Psoas muscle (tissue), 8 donors: ENCODE results near the gene WAPL. TPM values are rescaled to one million over a fixed set of nuclear protein-coding genes. Genes with fewer than 3 reads are reported as not detected.

ENCODE experiments used
- ATAC-seq, 4 donors: fragments of 200-7000 bp; cut with Tn5 transposase; one replicate each; pipeline ENCODE4 v1.9.1; 2020; ENCODE audit warnings: moderate library complexity in 3 of 4, mild to moderate bottlenecking in 2 of 4
- DNase-seq, 2 donors: peaks; one replicate each; pipeline ENCODE4 v3.0.0-alpha.2; 2020
- H3K27ac ChIP-seq: fragments of 200-600 bp; one replicate; pipeline ENCODE4 v1.8.0; 2022
- H3K27me3 ChIP-seq, 3 donors: fragments of 200-600 bp in 1 of 3; one replicate each; pipeline versions ENCODE4 v1.6.1 to v1.8.0; 2013 to 2022; ENCODE audit warnings: low read length in 2 of 3, mild to moderate bottlenecking in 2 of 3, moderate library complexity in 1 of 3; ENCODE audit not compliant: insufficient read depth in 3 of 3
- H3K36me3 ChIP-seq, 2 donors: fragments of 200-600 bp in 1 of 2; one replicate each; pipeline versions ENCODE4 v1.6.1 to v1.8.0; 2013 to 2022; ENCODE audit warnings: low read depth in 1 of 2, mild to moderate bottlenecking in 1 of 2, moderate library complexity in 1 of 2; ENCODE audit not compliant: insufficient read depth in 1 of 2
- H3K4me1 ChIP-seq: fragments of 200-600 bp; one replicate; pipeline ENCODE4 v1.8.0; 2022
- H3K4me3 ChIP-seq: fragments of 200-600 bp; one replicate; pipeline ENCODE4 v1.8.0; 2022; ENCODE audit warnings: mild to moderate bottlenecking
- H3K9me3 ChIP-seq: fragments of 200-600 bp; one replicate; pipeline ENCODE4 v1.8.0; 2022
- CTCF ChIP-seq: fragments of 200-600 bp; IDR thresholded peaks from one replicate; pipeline ENCODE4 v1.8.0; 2022; ENCODE audit warnings: antibody characterized with exemption
- whole genome bisulfite sequencing, 3 donors: extraction: QIAGEN DNeasy Blood & Tissue Kit; methylation state at CpG; one replicate each; pipeline versions ENCODE4 v1.1.6 to v1.1.7; 2013; 5-methylcytosine and 5-hydroxymethylcytosine counted together
- intact Hi-C, 2 donors: fragments of 100-400 bp; cut with DNase I; formaldehyde crosslinking; loops; one replicate each; pipeline versions ENCODE4 v1.11.0 to v1.14.2; 2022
- polyA plus RNA-seq, 3 donors: library from polyadenylated mRNA; stranded (reverse); fragments of 200-250 nt; gene quantifications; one replicate each; pipeline ENCODE4 v1.2.3, GENCODE V29; 2013
- total RNA-seq, 4 donors: library from RNA; stranded (reverse); fragmentation: NEBNext Ultra II Directional in 2 of 4; extraction: Animal tissue kit (Norgen Biotek cat#: 25700) in 2 of 4; gene quantifications; one replicate each; pipeline versions ENCODE4 v1.2.1 to v1.2.4, GENCODE V29; 2021 to 2023
- donor health status: healthy with polysubstance abuse.
- donor health status: DM: no; HTN: no; CAD: no; lungs with moderate emphysema.
- donor health status: Bipolar disorder and iron deficiency.
- donor health status: healthy.
- donor health status: DM: yes; HTN: yes; CAD: no.
- donor health status: DM: no; HTN: no; CAD: no.
- donor health status: DM: no; HTN: no; CAD: no.
- donor health status: DM: yes; HTN: yes; CAD: no.

WAPL gene
- total and polyA plus RNA-seq, 7 donors, result 20.0 to 63.7 (median 38.0) TPM

DNA sequence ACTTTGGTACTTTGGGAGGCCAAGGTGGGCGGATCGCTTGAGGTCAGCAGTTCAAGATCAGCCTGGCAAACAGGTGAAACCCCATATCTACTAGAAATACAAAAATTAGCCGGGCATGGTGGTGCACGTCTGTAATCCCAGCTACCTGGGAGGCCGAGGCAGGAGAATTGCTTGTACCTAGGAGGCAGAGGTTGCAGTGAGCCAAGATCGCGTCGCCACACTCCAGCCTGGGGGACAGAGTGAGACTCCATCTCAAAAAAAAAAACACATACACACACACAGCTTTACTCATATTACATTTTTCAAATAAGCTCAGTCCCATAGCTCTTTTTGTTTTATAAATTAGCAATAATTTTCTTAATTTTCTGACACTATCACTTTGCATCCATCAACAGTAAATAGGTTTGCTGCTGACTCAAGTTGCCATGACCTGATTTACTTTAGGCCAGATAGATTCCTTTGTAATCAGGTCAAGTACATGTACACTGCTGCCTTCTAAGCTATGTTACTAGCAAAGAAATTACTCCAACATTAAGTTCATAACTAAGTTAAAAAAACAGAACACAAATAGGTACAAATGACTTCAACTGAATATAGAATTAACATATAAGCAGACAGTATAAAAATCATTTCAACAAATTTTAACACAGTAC lies 31.5 kb downstream of the WAPL start:
- H3K9me3 ChIP-seq, result no peaks in the 10 kb centered on the region
- ATAC-seq (peak in 3 of 4 donors; percentile 42 to 68 (median 57)), DNase-seq (no peak)
- H3K36me3 ChIP-seq, result peaks cover 0 to 27% of the 10 kb centered on the region in 2 donors
- WGBS, 3 donors, result 87 to 96% (median 92%) methylated on average over 8 of the region's 8 CpGs
- H3K4me1 ChIP-seq, result peaks cover 31% of the 10 kb centered on the region
- intact Hi-C loops, result no loop called here
- H3K27me3 ChIP-seq, result no peaks in the 10 kb centered on the region
- no peak overlapping the region for H3K4me3 ChIP-seq
- peak overlapping the region; percentile 3 for H3K27ac ChIP-seq
- no peak for TF ChIP-seq CTCF

DNA sequence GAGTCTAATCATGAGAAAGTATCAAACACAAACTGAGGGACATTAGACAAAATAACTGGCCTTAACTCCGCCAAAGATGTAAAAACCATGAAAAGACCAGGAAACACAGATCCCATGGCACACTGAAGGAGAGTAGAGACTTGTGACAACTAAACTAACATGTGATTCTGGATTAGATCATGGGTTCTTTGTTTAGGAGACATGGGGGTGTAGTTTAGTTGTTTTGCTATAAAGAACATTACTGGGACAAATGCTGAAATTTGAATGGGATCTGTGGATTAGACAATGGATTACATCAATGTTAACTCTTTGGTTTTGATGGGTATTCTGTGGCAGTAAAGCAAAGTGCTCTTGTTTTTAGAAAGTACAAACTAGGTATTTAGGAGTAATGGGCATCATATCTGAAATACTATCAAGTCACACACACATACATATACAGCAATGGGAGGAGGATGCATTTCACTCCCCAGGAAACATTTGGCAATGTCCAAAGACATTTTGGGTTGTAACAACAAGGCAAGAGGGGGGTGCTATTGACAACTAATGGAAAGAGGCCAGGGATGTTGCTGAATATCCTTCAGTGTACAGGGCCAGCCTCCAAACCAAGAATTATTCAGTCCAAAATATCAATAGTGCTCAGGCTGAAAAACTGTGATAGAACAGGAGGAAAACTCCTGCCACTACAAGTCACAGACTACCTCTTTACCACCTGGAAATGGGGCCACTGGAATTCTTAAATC lies 32.4 kb downstream of the WAPL start:
- Histone ChIP-seq H3K27me3 (no peaks in the 10 kb centered on the region), H3K4me1 (peaks cover 31% of the 10 kb centered on the region), H3K4me3 (no peak overlapping the region), H3K9me3 (no peaks in the 10 kb centered on the region), H3K27ac (no peak overlapping the region), H3K36me3 (peaks cover 0 to 24% of the 10 kb centered on the region in 2 donors)
- ATAC-seq, result no peak
- intact Hi-C loops, result no loop called here
- TF ChIP-seq CTCF, result no peak
- WGBS, 3 donors, result 91 to 96% (median 95%) methylated on average over 1 of the region's 1 CpG
- DNase-seq, result no peak

DNA sequence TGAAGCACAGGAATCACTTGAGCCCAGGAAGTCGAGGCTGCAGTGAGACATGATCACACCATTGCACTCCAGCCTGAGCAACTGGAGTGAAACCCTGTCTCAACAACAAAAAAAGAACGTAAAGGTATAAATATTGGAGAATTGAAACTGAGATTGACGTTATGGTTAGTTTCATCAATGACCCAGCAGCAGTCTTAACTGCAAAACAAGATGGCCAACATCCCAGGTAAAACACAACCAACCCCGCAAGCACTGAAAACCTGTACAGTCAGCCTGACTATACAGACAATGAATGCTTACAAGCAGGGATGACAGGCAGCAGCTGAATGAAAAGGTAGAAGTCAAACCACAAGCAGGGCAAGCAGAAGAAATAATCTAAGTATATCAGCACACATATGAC lies 34.7 kb downstream of the WAPL start:
- intact Hi-C loops, result no loop called here
- no peak overlapping the region for H3K4me3 ChIP-seq
- DNase-seq, result no peak
- WGBS, 3 donors, result 85 to 91% (median 91%) methylated on average over 4 of the region's 4 CpGs
- H3K27ac ChIP-seq, result no peak overlapping the region
- no peaks in the 10 kb centered on the region for H3K27me3 ChIP-seq
- H3K9me3 ChIP-seq, result no peaks in the 10 kb centered on the region
- peaks cover 31% of the 10 kb centered on the region for H3K4me1 ChIP-seq
- TF ChIP-seq CTCF, result no peak
- ATAC-seq, result peak in 2 of 4 donors; percentile 29 to 53
- H3K36me3 ChIP-seq, result peaks cover 0 to 39% of the 10 kb centered on the region in 2 donors

DNA sequence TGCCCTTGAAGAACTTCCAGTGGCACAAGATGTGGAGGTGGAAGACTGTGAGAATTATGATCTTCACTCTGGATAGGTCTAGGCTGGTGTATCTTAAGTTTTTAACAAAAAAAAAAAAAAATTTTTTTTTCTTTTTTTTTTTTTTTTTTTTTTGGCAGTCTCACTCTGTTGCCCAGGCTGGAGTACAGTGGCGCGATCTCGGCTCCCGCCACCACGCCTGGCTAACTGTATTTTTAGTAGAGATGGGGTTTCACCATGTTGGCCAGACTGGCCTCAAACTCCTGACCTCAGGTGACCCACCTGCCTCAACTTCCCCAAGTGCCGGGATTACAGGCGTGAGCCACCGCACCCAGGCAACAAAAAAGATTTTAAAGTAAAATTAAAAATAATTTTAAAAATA lies 37.9 kb downstream of the WAPL start:
- H3K27ac ChIP-seq, result no peak overlapping the region
- no peaks in the 10 kb centered on the region for H3K27me3 ChIP-seq
- H3K4me3 ChIP-seq, result no peak overlapping the region
- H3K9me3 ChIP-seq, result no peaks in the 10 kb centered on the region
- intact Hi-C loops, result no loop called here
- no peak for TF ChIP-seq CTCF
- H3K36me3 ChIP-seq, result peaks cover 0 to 34% of the 10 kb centered on the region in 2 donors
- WGBS, 3 donors, result 55 to 82% (median 66%) methylated on average over 8 of the region's 8 CpGs
- ATAC-seq, result peak in 1 of 4 donors; percentile 62
- H3K4me1 ChIP-seq, result peaks cover 17% of the 10 kb centered on the region
- DNase-seq, result no peak
